Neuronal stem cell (in vitro differentiated cells): ENCODE measurements around the gene AMIGO1.

ENCODE experiments used
- DNase-seq: peaks from one replicate; pipeline ENCODE4 v3.0.0-alpha.2; 2013; ENCODE audit warnings: low spot score
- H2AFZ ChIP-seq: one replicate; pipeline ENCODE4 v1.6.1; 2013; ENCODE audit warnings: mild to moderate bottlenecking, low read length, inconsistent platforms
- H2AK5ac ChIP-seq: 2 replicates; pipeline ENCODE4 v1.6.1; 2013; ENCODE audit warnings: low read depth, mild to moderate bottlenecking, inconsistent platforms, low read length, moderate library complexity, mixed read lengths
- H2BK120ac ChIP-seq: 2 replicates; pipeline ENCODE4 v1.6.1; 2013; ENCODE audit warnings: low read depth, mild to moderate bottlenecking, inconsistent platforms, low read length, moderate library complexity, mixed read lengths
- H2BK12ac ChIP-seq: one replicate; pipeline ENCODE4 v1.6.1; 2013; ENCODE audit warnings: low read length, inconsistent platforms
- H2BK15ac ChIP-seq: 2 replicates; pipeline ENCODE4 v1.6.1; 2013; ENCODE audit warnings: mild to moderate bottlenecking, low read length, inconsistent platforms, mixed read lengths
- H2BK5ac ChIP-seq: one replicate; pipeline ENCODE4 v1.6.1; 2013; ENCODE audit warnings: inconsistent platforms, mild to moderate bottlenecking, low read length, moderate library complexity
- H3K14ac ChIP-seq: one replicate; pipeline ENCODE4 v1.6.1; 2013; ENCODE audit warnings: low read length, inconsistent platforms
- H3K18ac ChIP-seq: 2 replicates; pipeline ENCODE4 v1.6.1; 2013; ENCODE audit warnings: low read length, inconsistent platforms
- H3K23ac ChIP-seq: 2 replicates; pipeline ENCODE4 v1.6.1; 2013; ENCODE audit warnings: low read depth, mild to moderate bottlenecking, mixed read lengths, low read length, inconsistent platforms; ENCODE audit not compliant: poor library complexity
- H3K27ac ChIP-seq: replicated peaks from 3 replicates; pipeline ENCODE4 v1.5.1; 2013; ENCODE audit warnings: low read length, inconsistent platforms
- H3K27me3 ChIP-seq, 3 experiments: 2 replicates each; pipeline ENCODE4 v1.6.1; 2013; ENCODE audit warnings: low read length in 3 of 3, mild to moderate bottlenecking in 2 of 3, inconsistent platforms in 1 of 3, low read depth in 1 of 3, mixed read lengths in 1 of 3, moderate library complexity in 1 of 3; ENCODE audit not compliant: control insufficient read depth in 3 of 3, insufficient read depth in 3 of 3
- H3K36me3 ChIP-seq, 2 donors: replicated peaks in 1 of 2; 2 replicates each; pipeline ENCODE4 v1.6.1; 2013; ENCODE audit warnings: low read length in 2 of 2; ENCODE audit not compliant: control insufficient read depth in 2 of 2, insufficient read depth in 2 of 2
- H3K4ac ChIP-seq: 2 replicates; pipeline ENCODE4 v1.6.1; 2013; ENCODE audit warnings: inconsistent platforms, mild to moderate bottlenecking, low read length, moderate library complexity
- H3K4me1 ChIP-seq, 2 donors: 1 replicate in 1 of 2; 2 replicates in 1 of 2; pipeline ENCODE4 v1.6.1; 2013; ENCODE audit warnings: low read length in 2 of 2, low read depth in 1 of 2; ENCODE audit not compliant: control insufficient read depth in 2 of 2, insufficient read depth in 1 of 2
- H3K4me2 ChIP-seq: one replicate; pipeline ENCODE4 v1.6.1; 2013; ENCODE audit warnings: mild to moderate bottlenecking, low read length, inconsistent platforms; ENCODE audit not compliant: insufficient read depth, poor library complexity, severe bottlenecking
- H3K4me3 ChIP-seq, 2 donors: 2 replicates each; pipeline ENCODE4 v1.5.1; 2013; ENCODE audit warnings: low read length in 2 of 2, mild to moderate bottlenecking in 2 of 2, inconsistent platforms in 1 of 2, moderate library complexity in 1 of 2
- H3K79me1 ChIP-seq: one replicate; pipeline ENCODE4 v1.6.1; 2013; ENCODE audit warnings: low read depth, mild to moderate bottlenecking, inconsistent platforms, low read length, moderate library complexity
- H3K9ac ChIP-seq: one replicate; pipeline ENCODE4 v1.6.1; 2013; ENCODE audit warnings: mild to moderate bottlenecking, low read depth, low read length, inconsistent platforms; ENCODE audit not compliant: poor library complexity
- H3K9me3 ChIP-seq, 2 donors: replicated peaks in 1 of 2; 2 replicates each; pipeline versions ENCODE3 to v1.6.1; 2013; ENCODE audit warnings: low read length in 2 of 2, mild to moderate bottlenecking in 2 of 2, inconsistent platforms in 1 of 2, low read depth in 1 of 2, mixed read lengths in 1 of 2, moderate library complexity in 1 of 2; ENCODE audit not compliant: control insufficient read depth in 2 of 2, insufficient read depth in 1 of 2
- H4K8ac ChIP-seq: one replicate; pipeline ENCODE4 v1.6.1; 2013; ENCODE audit warnings: low read depth, mild to moderate bottlenecking, inconsistent platforms, low read length, moderate library complexity
- H4K91ac ChIP-seq: one replicate; pipeline ENCODE4 v1.6.1; 2013; ENCODE audit warnings: low read length, low read depth, mild to moderate bottlenecking, inconsistent platforms; ENCODE audit not compliant: poor library complexity
- WGBS, 2 donors: extraction: QIAGEN DNeasy Blood & Tissue Kit; methylation state at CpG; one replicate each; pipeline ENCODE4 v1.1.7; 2013; ENCODE audit warnings: missing lambda C conversion rate in 2 of 2, mixed read lengths in 1 of 2; ENCODE audit not compliant: insufficient read length in 2 of 2, insufficient replicate concordance in 1 of 2; ENCODE audit errors: extremely low coverage in 2 of 2; 5-methylcytosine and 5-hydroxymethylcytosine counted together

AMIGO1 gene

GRCh38 chr1:109521002-109521951, 11.8 kb upstream of the AMIGO1 start:
- Histone ChIP-seq H3K4ac (no peak overlapping the region), H3K4me1 (peaks cover 0 to 9% of the 10 kb centered on the region in 2 donors), H2AFZ (peak overlapping the region; percentile 15), H3K14ac (no peak overlapping the region), H3K9ac (no peak overlapping the region), H2BK12ac (no peak overlapping the region), H2BK15ac (no peak overlapping the region), H4K91ac (no peak overlapping the region), H2AK5ac (no peak overlapping the region), H2BK5ac (no peak overlapping the region), H3K36me3 (no peaks in the 10 kb centered on the region), H3K9me3 (no peaks in the 10 kb centered on the region), H2BK120ac (no peak overlapping the region), H3K27ac (no peak overlapping the region), H3K79me1 (no peaks in the 10 kb centered on the region), H4K8ac (no peak overlapping the region), H3K4me2 (no peak overlapping the region), H3K23ac (no peak overlapping the region), H3K18ac (no peak overlapping the region), H3K27me3 (peaks cover 0 to 54% (median 0%) of the 10 kb centered on the region in 3 experiments), H3K4me3 (no peak overlapping the region)
- DNase-seq: no peak
- WGBS, 2 donors: no CpG with 5 or more reads among the region's 14 CpGs

GRCh38 chr1:109517337-109517736, 7.8 kb upstream of the AMIGO1 start:
- H3K36me3 ChIP-seq: no peaks in the 10 kb centered on the region
- H3K9me3 ChIP-seq: no peaks in the 10 kb centered on the region
- WGBS, 2 donors: no CpG with 5 or more reads among the region's 5 CpGs
- no peak overlapping the region for H3K4me2 ChIP-seq
- H3K23ac ChIP-seq: no peak overlapping the region
- H3K14ac ChIP-seq: no peak overlapping the region
- H3K4ac ChIP-seq: no peak overlapping the region
- no peak overlapping the region for H2BK5ac ChIP-seq
- no peaks in the 10 kb centered on the region for H3K79me1 ChIP-seq
- H3K18ac ChIP-seq: no peak overlapping the region
- no peak overlapping the region for H2BK15ac ChIP-seq
- no peak overlapping the region for H4K91ac ChIP-seq
- peaks cover 0 to 9% of the 10 kb centered on the region in 2 donors for H3K4me1 ChIP-seq
- no peak overlapping the region for H4K8ac ChIP-seq
- no peak overlapping the region for H2AK5ac ChIP-seq
- H3K27me3 ChIP-seq: peaks cover 0 to 43% (median 3%) of the 10 kb centered on the region in 3 experiments
- no peak overlapping the region for H3K27ac ChIP-seq
- H2BK12ac ChIP-seq: no peak overlapping the region
- no peak overlapping the region for H3K9ac ChIP-seq
- H3K4me3 ChIP-seq: no peak overlapping the region
- no peak overlapping the region for H2AFZ ChIP-seq
- no peak for DNase-seq
- H2BK120ac ChIP-seq: no peak overlapping the region

GRCh38 chr1:109516872-109517271, 7.3 kb upstream of the AMIGO1 start:
- H3K14ac ChIP-seq: no peak overlapping the region
- no peak overlapping the region for H3K9ac ChIP-seq
- H3K4me2 ChIP-seq: no peak overlapping the region
- no peak overlapping the region for H2BK12ac ChIP-seq
- DNase-seq: no peak
- no peaks in the 10 kb centered on the region for H3K9me3 ChIP-seq
- peaks cover 0 to 9% of the 10 kb centered on the region in 2 donors for H3K4me1 ChIP-seq
- H3K4ac ChIP-seq: no peak overlapping the region
- no peak overlapping the region for H2AK5ac ChIP-seq
- no peak overlapping the region for H2BK5ac ChIP-seq
- no CpG with 5 or more reads among the region's 5 CpGs for WGBS, 2 donors
- H3K4me3 ChIP-seq: no peak overlapping the region
- no peak overlapping the region for H4K91ac ChIP-seq
- H2BK15ac ChIP-seq: no peak overlapping the region
- no peak overlapping the region for H2BK120ac ChIP-seq
- H3K36me3 ChIP-seq: no peaks in the 10 kb centered on the region
- no peak overlapping the region for H3K23ac ChIP-seq
- H3K18ac ChIP-seq: no peak overlapping the region
- H3K27ac ChIP-seq: no peak overlapping the region
- peaks cover 0 to 40% (median 3%) of the 10 kb centered on the region in 3 experiments for H3K27me3 ChIP-seq
- no peaks in the 10 kb centered on the region for H3K79me1 ChIP-seq
- no peak overlapping the region for H4K8ac ChIP-seq
- H2AFZ ChIP-seq: no peak overlapping the region

- H4K91ac ChIP-seq: no peak overlapping the region
- no peak overlapping the region for H2BK15ac ChIP-seq
- peaks cover 0 to 36% (median 9%) of the 10 kb centered on the region in 3 experiments for H3K27me3 ChIP-seq
- no peaks in the 10 kb centered on the region for H3K36me3 ChIP-seq
- H3K4ac ChIP-seq: no peak overlapping the region
- WGBS, 2 donors: no CpG with 5 or more reads among the region's 3 CpGs
- no peak overlapping the region for H3K27ac ChIP-seq
- no peak overlapping the region for H3K18ac ChIP-seq
- no peaks in the 10 kb centered on the region for H3K79me1 ChIP-seq
- H3K14ac ChIP-seq: no peak overlapping the region
- H2AFZ ChIP-seq: no peak overlapping the region
- H2BK12ac ChIP-seq: no peak overlapping the region
- H3K9ac ChIP-seq: no peak overlapping the region
- H3K23ac ChIP-seq: no peak overlapping the region
- H3K4me2 ChIP-seq: no peak overlapping the region
- DNase-seq: no peak
- no peak overlapping the region for H2AK5ac ChIP-seq
- H3K4me1 ChIP-seq: peaks cover 6% of the 10 kb centered on the region in 2 donors
- H3K4me3 ChIP-seq: no peak overlapping the region
- no peak overlapping the region for H2BK120ac ChIP-seq
- no peaks in the 10 kb centered on the region for H3K9me3 ChIP-seq
- H2BK5ac ChIP-seq: no peak overlapping the region
- no peak overlapping the region for H4K8ac ChIP-seq
Observed at GRCh38 chr1:109514846-109515245, 5.3 kb upstream of the AMIGO1 start.
